T-helper 17 cell (primary cell): ENCODE measurements around the gene ZNF699. TPM values are rescaled to one million over a fixed set of nuclear protein-coding genes. Genes with fewer than 3 reads are reported as not detected.
"Not testable (repeated sequence)": the region's sequence is repeated elsewhere in the genome, so short reads cannot be mapped to it uniquely, and the experiment has no call there.

ENCODE experiments used
- ATAC-seq: fragments of 150-1000 bp; cut with Tn5 transposase; 2 replicates; pipeline ENCODE4 v1.10.0; 2021; ENCODE audit warnings: mild to moderate bottlenecking, moderate library complexity
- DNase-seq, 3 donors: peaks; one replicate each; pipeline versions ENCODE4 v3.0.0 to v3.0.0-alpha.2; 2020 to 2021
- H3K9me3 ChIP-seq: one replicate; pipeline ENCODE4 v1.7.0; 2013; ENCODE audit warnings: low read length, mild to moderate bottlenecking; ENCODE audit not compliant: control insufficient read depth, poor library complexity, severe bottlenecking
- H3K27ac Mint-ChIP-seq: one replicate; pipeline ENCODE4 v1.8.0; 2022; ENCODE audit warnings: mild to moderate bottlenecking, moderate library complexity, mixed read lengths
- H3K27me3 Mint-ChIP-seq: one replicate; pipeline ENCODE4 v1.8.0; 2022; ENCODE audit warnings: mixed read lengths
- H3K36me3 Mint-ChIP-seq: one replicate; pipeline ENCODE4 v1.8.0; 2022; ENCODE audit warnings: low read depth, mixed read lengths
- H3K4me1 Mint-ChIP-seq: one replicate; pipeline ENCODE4 v1.8.0; 2022; ENCODE audit warnings: mild to moderate bottlenecking, mixed read lengths
- H3K4me3 Mint-ChIP-seq: one replicate; pipeline ENCODE4 v1.8.0; 2022; ENCODE audit warnings: mild to moderate bottlenecking, moderate library complexity, mixed read lengths
- total RNA-seq, 4 donors: library from RNA in 2 of 4; stranded (reverse) in 2 of 4; gene quantifications; one replicate each; pipeline ENCODE4 v1.2.3 and lab custom pipeline; 2022 to 2026

The ZNF699 gene
- total RNA-seq: 10 to 100 TPM; 11.3 to 12.0 TPM
- 22.0 to 40.0 reads per million in 2 donors for total RNA-seq (lab: John Stamatoyannopoulos, UW)

GRCh38 chr19:9309139-9309973 is at the start of gene ZNF699:
Gene ZNF699, minus strand, starts transcription at chr19:9309838. Its CDS starts 4,719 bp downstream, at chr19:9305119.
- Mint-ChIP-seq H3K4me1 (peaks cover 11% of the 10 kb centered on the region), H3K4me3 (peak within 1 kb of the TSS; percentile 91), H3K27ac (peak within 1 kb of the TSS; percentile 91), H3K36me3 (peaks cover 4% of the 10 kb centered on the region), H3K27me3 (no peaks in the 10 kb centered on the region)
- ATAC-seq: peak; percentile 93
- no peaks in the 10 kb centered on the region for H3K9me3 ChIP-seq
- DNase-seq: peak; percentile 94 to 96 (median 96)

GRCh38 chr19:9354651-9355050 is 45.0 kb upstream of the ZNF699 start:
- H3K36me3 Mint-ChIP-seq: no peaks in the 10 kb centered on the region
- ATAC-seq: no peak
- H3K4me1 Mint-ChIP-seq: no peaks in the 10 kb centered on the region
- DNase-seq: no peak
- peaks cover 9% of the 10 kb centered on the region for H3K9me3 ChIP-seq
- no peak overlapping the region for H3K27ac Mint-ChIP-seq
- H3K27me3 Mint-ChIP-seq: no peaks in the 10 kb centered on the region
- H3K4me3 Mint-ChIP-seq: peak overlapping the region; percentile 31

- no peak for ATAC-seq
- no peaks in the 10 kb centered on the region for H3K4me1 Mint-ChIP-seq
- no peaks in the 10 kb centered on the region for H3K36me3 Mint-ChIP-seq
These were observed 43.4 kb upstream of the ZNF699 start for GRCh38 chr19:9353011-9353410.

GRCh38 chr19:9352505-9352904 is 42.9 kb upstream of the ZNF699 start:
- no peaks in the 10 kb centered on the region for H3K4me1 Mint-ChIP-seq

More at GRCh38 chr19:9353011-9353410, 43.4 kb upstream of the ZNF699 start:
- Mint-ChIP-seq H3K27ac (no peak overlapping the region), H3K27me3 (no peaks in the 10 kb centered on the region), H3K4me3 (no peak overlapping the region)
- H3K9me3 ChIP-seq: peaks cover 6% of the 10 kb centered on the region
- DNase-seq: no peak

GRCh38 chr19:9348671-9349070 is 39.0 kb upstream of the ZNF699 start:
- Mint-ChIP-seq H3K27ac (no peak overlapping the region), H3K4me3 (no peak overlapping the region), H3K36me3 (no peaks in the 10 kb centered on the region), H3K27me3 (no peaks in the 10 kb centered on the region), H3K4me1 (no peaks in the 10 kb centered on the region)
- peaks cover 17% of the 10 kb centered on the region for H3K9me3 ChIP-seq
- ATAC-seq: no peak
- DNase-seq: no peak

More at GRCh38 chr19:9352505-9352904, 42.9 kb upstream of the ZNF699 start:
- no peak overlapping the region for H3K4me3 Mint-ChIP-seq
- ATAC-seq: no peak
- no peaks in the 10 kb centered on the region for H3K27me3 Mint-ChIP-seq
- DNase-seq: no peak
- H3K27ac Mint-ChIP-seq: no peak overlapping the region
- peaks cover 8% of the 10 kb centered on the region for H3K9me3 ChIP-seq
- H3K36me3 Mint-ChIP-seq: no peaks in the 10 kb centered on the region

- no peak overlapping the region for H3K27ac Mint-ChIP-seq
- no peak for DNase-seq
- H3K4me1 Mint-ChIP-seq: no peaks in the 10 kb centered on the region
- H3K27me3 Mint-ChIP-seq: no peaks in the 10 kb centered on the region
- peaks cover 21% of the 10 kb centered on the region for H3K9me3 ChIP-seq
- ATAC-seq: no peak
- H3K36me3 Mint-ChIP-seq: no peaks in the 10 kb centered on the region
- no peak overlapping the region for H3K4me3 Mint-ChIP-seq
These were observed 38.6 kb upstream of the ZNF699 start for GRCh38 chr19:9348253-9348652.

- H3K36me3 Mint-ChIP-seq: peaks cover 2% of the 10 kb centered on the region
- no peak for ATAC-seq
- no peak for DNase-seq
- H3K4me1 Mint-ChIP-seq: no peaks in the 10 kb centered on the region
- H3K9me3 ChIP-seq: peaks cover 47% of the 10 kb centered on the region
- no peak overlapping the region for H3K27ac Mint-ChIP-seq
- no peak overlapping the region for H3K4me3 Mint-ChIP-seq
- H3K27me3 Mint-ChIP-seq: no peaks in the 10 kb centered on the region
These were observed 35.4 kb upstream of the ZNF699 start for GRCh38 chr19:9345005-9345404.

DNA sequence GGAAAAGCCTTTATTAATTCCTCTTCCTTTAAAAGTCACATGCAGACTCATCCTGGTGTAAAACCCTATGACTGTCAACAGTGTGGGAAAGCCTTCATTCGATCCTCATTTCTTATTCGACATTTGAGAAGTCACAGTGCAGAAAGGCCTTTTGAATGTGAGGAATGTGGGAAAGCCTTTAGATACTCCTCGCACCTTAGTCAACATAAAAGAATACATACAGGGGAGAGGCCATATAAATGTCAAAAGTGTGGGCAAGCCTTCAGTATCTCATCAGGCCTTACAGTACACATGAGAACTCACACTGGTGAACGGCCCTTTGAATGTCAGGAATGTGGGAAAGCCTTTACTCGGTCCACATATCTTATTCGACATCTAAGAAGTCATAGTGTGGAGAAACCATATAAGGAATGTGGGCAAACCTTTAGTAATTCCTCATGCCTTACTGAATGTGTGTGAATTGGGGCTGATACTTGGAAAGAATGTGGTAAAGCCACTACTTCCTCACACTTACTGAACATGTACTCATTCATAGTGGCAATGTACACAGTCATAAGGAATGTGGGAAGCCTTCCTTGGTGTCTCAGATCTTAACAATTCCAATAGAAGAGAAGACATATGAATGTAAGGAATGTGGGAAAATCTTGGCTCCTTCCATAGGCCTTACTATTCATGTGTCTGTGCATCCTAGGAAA is 33.1 kb upstream of the ZNF699 start:
- no peak overlapping the region for H3K4me3 Mint-ChIP-seq
- H3K9me3 ChIP-seq: peaks cover 62% of the 10 kb centered on the region
- H3K36me3 Mint-ChIP-seq: peaks cover 2% of the 10 kb centered on the region
- H3K27me3 Mint-ChIP-seq: no peaks in the 10 kb centered on the region
- no peaks in the 10 kb centered on the region for H3K4me1 Mint-ChIP-seq
- DNase-seq: no peak
- H3K27ac Mint-ChIP-seq: no peak overlapping the region
- ATAC-seq: no peak

GRCh38 chr19:9329999-9330398 is 20.4 kb upstream of the ZNF699 start:
- ATAC-seq: no peak
- no peak for DNase-seq

DNA sequence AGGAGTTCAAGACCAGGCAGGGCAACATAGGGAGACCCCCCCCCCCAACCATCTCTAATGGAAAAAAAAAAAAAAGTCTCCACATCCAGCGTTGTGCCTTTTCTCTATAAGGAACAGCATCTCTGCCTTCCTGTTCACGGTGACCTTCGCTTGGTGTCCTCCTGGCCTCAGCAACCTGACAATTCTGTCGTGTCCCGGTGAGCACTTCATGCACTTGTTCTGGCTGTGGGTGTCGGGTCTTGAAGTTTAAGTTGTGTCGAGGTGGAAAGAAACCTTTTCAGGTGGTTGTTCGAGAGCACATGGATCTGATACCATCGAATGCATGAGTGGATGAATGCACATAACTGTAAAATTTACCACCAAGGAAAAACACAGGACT is 14.9 kb upstream of the ZNF699 start:
- Mint-ChIP-seq H3K27ac (no peak overlapping the region), H3K4me3 (peak overlapping the region; percentile 83), H3K36me3 (peaks cover 3% of the 10 kb centered on the region), H3K27me3 (no peaks in the 10 kb centered on the region), H3K4me1 (no peaks in the 10 kb centered on the region)
- ATAC-seq (no peak), DNase-seq (no peak)
- H3K9me3 ChIP-seq: peaks cover 12% of the 10 kb centered on the region

More at GRCh38 chr19:9329999-9330398, 20.4 kb upstream of the ZNF699 start:
- Mint-ChIP-seq H3K36me3 (peaks cover 8% of the 10 kb centered on the region), H3K27me3 (no peaks in the 10 kb centered on the region), H3K4me1 (no peaks in the 10 kb centered on the region), H3K27ac (no peak overlapping the region), H3K4me3 (no peak overlapping the region)
- H3K9me3 ChIP-seq: peaks cover 29% of the 10 kb centered on the region

- Mint-ChIP-seq H3K4me3 (peak within 1 kb of the TSS; percentile 83), H3K36me3 (peaks cover 3% of the 10 kb centered on the region), H3K27ac (peak within 1 kb of the TSS; percentile 24), H3K4me1 (no peaks in the 10 kb centered on the region), H3K27me3 (no peaks in the 10 kb centered on the region)
- DNase-seq (peak; percentile 93 to 97 (median 95)), ATAC-seq (peak; percentile 98)
- H3K9me3 ChIP-seq: peaks cover 12% of the 10 kb centered on the region
These were observed 14.4 kb upstream of the ZNF699 start, which contains the start of gene ZNF559 for GRCh38 chr19:9323919-9324583. Gene ZNF559, plus strand, starts transcription at chr19:9324179. Its CDS starts 14,371 bp downstream, at chr19:9338550.

GRCh38 chr19:9323557-9323918 is 13.9 kb upstream of the ZNF699 start:
- peaks cover 10% of the 10 kb centered on the region for H3K9me3 ChIP-seq
- peak in 2 of 3 donors; percentile 10 to 17 for DNase-seq
- Mint-ChIP-seq H3K36me3 (peaks cover 3% of the 10 kb centered on the region), H3K27ac (peak overlapping the region; percentile 24), H3K4me1 (no peaks in the 10 kb centered on the region), H3K4me3 (peak overlapping the region; percentile 83), H3K27me3 (no peaks in the 10 kb centered on the region)
- peak; percentile 49 for ATAC-seq

DNA sequence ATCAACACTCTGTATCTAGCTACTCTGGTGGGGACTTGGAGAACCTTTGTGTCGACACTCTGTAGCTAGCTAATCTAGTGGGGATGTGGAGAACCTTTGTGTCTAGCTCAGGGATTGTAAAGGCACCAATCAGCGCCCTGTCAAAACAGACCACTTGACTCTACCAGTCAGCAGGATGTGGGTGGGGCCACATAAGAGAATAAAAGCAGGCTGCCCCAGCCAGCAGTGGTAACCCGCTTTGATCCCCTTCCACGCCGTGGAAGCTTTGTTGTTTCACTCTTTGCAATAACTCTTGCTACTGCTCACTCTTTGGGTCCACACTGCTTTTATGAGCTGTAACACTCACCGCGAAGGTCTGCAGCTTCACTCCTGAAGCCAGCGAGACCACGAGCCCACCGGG is 12.6 kb upstream of the ZNF699 start:
- not testable (repeated sequence) for ATAC-seq, DNase-seq, H3K27me3 Mint-ChIP-seq, H3K4me1 Mint-ChIP-seq, H3K36me3 Mint-ChIP-seq, H3K4me3 Mint-ChIP-seq, H3K9me3 ChIP-seq, H3K27ac Mint-ChIP-seq
